IPS DF 6.9 (cell line): Measurements from ENCODE around the gene ADGRD2.
"Not testable (repeated sequence)": the region's sequence is repeated elsewhere in the genome, so short reads cannot be mapped to it uniquely, and the experiment has no call there.

Experiments used
- DNase-seq: peaks from one replicate; pipeline ENCODE4 v3.0.0-alpha.2; 2013; ENCODE audit warnings: low read depth, low spot score
- H3K27ac ChIP-seq: one replicate; pipeline ENCODE4 v1.5.1; 2013; ENCODE audit warnings: low read length, control low read depth
- H3K27me3 ChIP-seq: 2 replicates; pipeline ENCODE4 v1.6.1; 2013; ENCODE audit warnings: mild to moderate bottlenecking, low read length; ENCODE audit not compliant: control insufficient read depth, insufficient read depth
- H3K36me3 ChIP-seq: 2 replicates; pipeline ENCODE4 v1.6.1; 2013; ENCODE audit warnings: low read length; ENCODE audit not compliant: control insufficient read depth, insufficient read depth
- H3K4me1 ChIP-seq: 2 replicates; pipeline ENCODE4 v1.6.1; 2013; ENCODE audit warnings: low read length; ENCODE audit not compliant: control insufficient read depth, insufficient read depth
- H3K4me3 ChIP-seq: 2 replicates; pipeline ENCODE4 v1.5.1; 2013; ENCODE audit warnings: mild to moderate bottlenecking, low read length
- H3K9me3 ChIP-seq: 2 replicates; pipeline ENCODE4 v1.6.1; 2013; ENCODE audit warnings: low read length, inconsistent platforms; ENCODE audit not compliant: control insufficient read depth, insufficient read depth
- WGBS: extraction: QIAGEN DNeasy Blood & Tissue Kit; methylation state at CpG from one replicate; pipeline ENCODE4 v1.1.7; 2013; ENCODE audit warnings: mixed read lengths, missing lambda C conversion rate; ENCODE audit not compliant: insufficient read length, insufficient coverage; 5-methylcytosine and 5-hydroxymethylcytosine counted together

Gene ADGRD2

GRCh38 chr9:124419832-124420489, 30.3 kb upstream of the ADGRD2 start:
- Histone ChIP-seq H3K27ac (no peak overlapping the region), H3K36me3 (no peaks in the 10 kb centered on the region), H3K27me3 (no peaks in the 10 kb centered on the region), H3K9me3 (no peaks in the 10 kb centered on the region), H3K4me1 (no peaks in the 10 kb centered on the region), H3K4me3 (no peak overlapping the region)
- DNase-seq: no peak
- WGBS: no CpG with 5 or more reads among the region's 6 CpGs

GRCh38 chr9:124420991-124421543, 29.2 kb upstream of the ADGRD2 start:
- H3K27me3 ChIP-seq: no peaks in the 10 kb centered on the region
- no peak overlapping the region for H3K27ac ChIP-seq
- H3K9me3 ChIP-seq: no peaks in the 10 kb centered on the region
- no peak for DNase-seq
- no CpG with 5 or more reads among the region's 7 CpGs for WGBS
- H3K4me1 ChIP-seq: no peaks in the 10 kb centered on the region
- no peak overlapping the region for H3K4me3 ChIP-seq
- H3K36me3 ChIP-seq: no peaks in the 10 kb centered on the region

GRCh38 chr9:124423155-124423554, 27.1 kb upstream of the ADGRD2 start:
- Histone ChIP-seq H3K27ac (no peak overlapping the region), H3K9me3 (no peaks in the 10 kb centered on the region), H3K4me1 (no peaks in the 10 kb centered on the region), H3K36me3 (no peaks in the 10 kb centered on the region), H3K4me3 (no peak overlapping the region), H3K27me3 (no peaks in the 10 kb centered on the region)
- no peak for DNase-seq
- WGBS: no CpG with 5 or more reads among the region's 5 CpGs

- Histone ChIP-seq H3K27ac (no peak overlapping the region), H3K27me3 (no peaks in the 10 kb centered on the region), H3K4me1 (no peaks in the 10 kb centered on the region), H3K9me3 (no peaks in the 10 kb centered on the region), H3K4me3 (no peak overlapping the region), H3K36me3 (no peaks in the 10 kb centered on the region)
- WGBS: no CpG with 5 or more reads among the region's 11 CpGs
- no peak for DNase-seq
Measured at GRCh38 chr9:124423591-124423990, 26.7 kb upstream of the ADGRD2 start.

GRCh38 chr9:124425733-124426132, 24.5 kb upstream of the ADGRD2 start:
- not testable (repeated sequence) for DNase-seq, H3K27me3 ChIP-seq, H3K4me1 ChIP-seq, H3K9me3 ChIP-seq, H3K4me3 ChIP-seq, H3K36me3 ChIP-seq, H3K27ac ChIP-seq
- 100% methylated on average over 7 of the region's 12 CpGs for WGBS

GRCh38 chr9:124426361-124426760, 23.9 kb upstream of the ADGRD2 start:
- Histone ChIP-seq H3K27ac (no peak overlapping the region), H3K9me3 (no peaks in the 10 kb centered on the region), H3K36me3 (no peaks in the 10 kb centered on the region), H3K4me1 (no peaks in the 10 kb centered on the region), H3K27me3 (no peaks in the 10 kb centered on the region), H3K4me3 (no peak overlapping the region)
- no peak for DNase-seq
- WGBS: no CpG with 5 or more reads among the region's 7 CpGs

- no peak overlapping the region for H3K4me3 ChIP-seq
- H3K9me3 ChIP-seq: no peaks in the 10 kb centered on the region
- no CpG with 5 or more reads among the region's 4 CpGs for WGBS
- no peak overlapping the region for H3K27ac ChIP-seq
- no peaks in the 10 kb centered on the region for H3K27me3 ChIP-seq
- no peak for DNase-seq
- H3K4me1 ChIP-seq: no peaks in the 10 kb centered on the region
- H3K36me3 ChIP-seq: no peaks in the 10 kb centered on the region
Measured at GRCh38 chr9:124427281-124427680, 23.0 kb upstream of the ADGRD2 start.

GRCh38 chr9:124428751-124429529, 21.3 kb upstream of the ADGRD2 start:
- Histone ChIP-seq H3K4me3 (no peak overlapping the region), H3K36me3 (no peaks in the 10 kb centered on the region), H3K27me3 (no peaks in the 10 kb centered on the region), H3K4me1 (no peaks in the 10 kb centered on the region), H3K27ac (no peak overlapping the region), H3K9me3 (no peaks in the 10 kb centered on the region)
- no CpG with 5 or more reads among the region's 28 CpGs for WGBS
- no peak for DNase-seq

GRCh38 chr9:124429530-124429867, 20.8 kb upstream of the ADGRD2 start:
- Histone ChIP-seq H3K27me3 (no peaks in the 10 kb centered on the region), H3K27ac (no peak overlapping the region)
- DNase-seq: no peak

GRCh38 chr9:124436320-124436719, 13.9 kb upstream of the ADGRD2 start:
- H3K4me1 ChIP-seq: no peaks in the 10 kb centered on the region
- H3K36me3 ChIP-seq: no peaks in the 10 kb centered on the region
- H3K4me3 ChIP-seq: no peak overlapping the region
- no peaks in the 10 kb centered on the region for H3K27me3 ChIP-seq
- no peak overlapping the region for H3K27ac ChIP-seq
- H3K9me3 ChIP-seq: no peaks in the 10 kb centered on the region
- no peak for DNase-seq

More at GRCh38 chr9:124429530-124429867, 20.8 kb upstream of the ADGRD2 start:
- Histone ChIP-seq H3K4me3 (no peak overlapping the region), H3K9me3 (no peaks in the 10 kb centered on the region), H3K36me3 (no peaks in the 10 kb centered on the region), H3K4me1 (no peaks in the 10 kb centered on the region)
- no CpG with 5 or more reads among the region's 4 CpGs for WGBS
